GM12878 (cell line): ENCODE data around the gene NBPF1. TPM values are rescaled to one million over a fixed set of nuclear protein-coding genes. Genes with fewer than 3 reads are reported as not detected.
"Not testable (repeated sequence)": the region's sequence is repeated elsewhere in the genome, so short reads cannot be mapped to it uniquely, and the experiment has no call there.

Source experiments
- ATAC-seq: fragments of 200-7000 bp; cut with Tn5 transposase; 3 replicates; pipeline ENCODE4 v1.9.1; 2020; ENCODE audit warnings: mild to moderate bottlenecking, moderate library complexity
- BruUV-seq: library from RNA; stranded (reverse); fragments of 400-500 nt; replicated peaks from 2 replicates; lab custom pipeline; 2021; lab: Mats Ljungman, UMichigan
- CTCF ChIA-PET: fragments of 300-600 bp; sonication (Branson Sonifier 250); formaldehyde crosslinking; extraction: SDS; loops from one replicate; lab custom pipeline; 2021; ENCODE audit warnings: inconsistent platforms; lab: Yijun Ruan, JAX
- POLR2A ChIA-PET: fragments of 350-600 bp; formaldehyde crosslinking; extraction: SDS; loops from one replicate; lab custom pipeline; 2021; ENCODE audit warnings: inconsistent platforms; lab: Charles Lee
- RAD21 ChIA-PET: fragments of 300-600 bp; sonication (Branson Sonifier 250); formaldehyde crosslinking; loops from one replicate; lab custom pipeline; 2023; ENCODE audit warnings: antibody characterized with exemption; ENCODE audit not compliant: unreplicated experiment; lab: Charles Lee
- SMC1A ChIA-PET: fragments of 300-600 bp; sonication (Branson Sonifier 250); formaldehyde crosslinking; loops from one replicate; lab custom pipeline; 2023; ENCODE audit not compliant: unreplicated experiment, uncharacterized antibody; lab: Charles Lee
- DNase-seq: peaks from one replicate; pipeline ENCODE4 v3.0.0-alpha.2; 2011; ENCODE audit warnings: low read depth, low spot score
- FAIRE-seq: peaks from 3 replicates; lab custom pipeline; 2011; peaks lifted over from hg19 to GRCh38; lab: Jason Lieb, UNC
- H2AFZ ChIP-seq: 2 replicates; pipeline ENCODE4 v1.6.0; 2011; ENCODE audit warnings: low read depth, low read length, control low read depth; ENCODE audit not compliant: control insufficient read depth
- H3K27ac ChIP-seq: 2 replicates; pipeline ENCODE4 v1.5.1; 2011; ENCODE audit warnings: control low read depth; ENCODE audit not compliant: control insufficient read depth, insufficient read depth
- H3K27me3 ChIP-seq, 2 experiments: replicated peaks in 1 of 2; 2 replicates each; pipeline versions ENCODE4 v1.6.0 to v1.6.1; 2011; ENCODE audit warnings: low read length in 1 of 2; ENCODE audit not compliant: control insufficient read depth in 2 of 2, insufficient read depth in 2 of 2
- H3K36me3 ChIP-seq, 2 experiments: 2 replicates each; pipeline ENCODE4 v1.5.1; 2011; ENCODE audit warnings: low read length in 1 of 2; ENCODE audit not compliant: control insufficient read depth in 2 of 2, insufficient read depth in 2 of 2
- H3K4me1 ChIP-seq: 2 replicates; pipeline ENCODE4 v1.6.1; 2011; ENCODE audit warnings: mild to moderate bottlenecking, low read length, moderate library complexity, mixed read lengths; ENCODE audit not compliant: control insufficient read depth, insufficient read depth
- H3K4me2 ChIP-seq: 2 replicates; pipeline ENCODE4 v1.6.0; 2011; ENCODE audit warnings: control low read depth; ENCODE audit not compliant: control insufficient read depth, insufficient read depth
- H3K4me3 ChIP-seq: fragments of 200-600 bp; sonication (generic); 2 replicates; pipeline ENCODE4 v1.5.1; 2016
- H3K79me2 ChIP-seq: 2 replicates; pipeline ENCODE4 v1.6.0; 2011; ENCODE audit warnings: low read length; ENCODE audit not compliant: control insufficient read depth, insufficient read depth
- H3K9ac ChIP-seq: 2 replicates; pipeline ENCODE4 v1.8.0; 2011; ENCODE audit warnings: low read length, control low read depth, mixed read lengths; ENCODE audit not compliant: control insufficient read depth, insufficient read depth
- H3K9me3 ChIP-seq: replicated peaks from 3 replicates; pipeline ENCODE4 v1.5.1; 2011; ENCODE audit warnings: mild to moderate bottlenecking, low read length; ENCODE audit not compliant: control insufficient read depth, insufficient read depth
- H4K20me1 ChIP-seq: 2 replicates; pipeline ENCODE4 v1.6.0; 2011; ENCODE audit not compliant: control insufficient read depth, insufficient read depth
- BACH1 ChIP-seq: fragments of 450-650 bp; IDR thresholded peaks from 2 replicates; pipeline ENCODE4 v1.6.1; 2017; ENCODE audit warnings: mild to moderate bottlenecking, borderline replicate concordance
- BHLHE40 ChIP-seq, 2 experiments: fragments of 450-650 bp in 1 of 2; IDR thresholded peaks; 2 replicates each; pipeline ENCODE4 v1.6.1; 2011 to 2017; ENCODE audit warnings: low read depth in 2 of 2, borderline replicate concordance in 1 of 2, improper control_type of control experiment in 1 of 2, low read length in 1 of 2, mild to moderate bottlenecking in 1 of 2
- BRCA1 ChIP-seq: IDR thresholded peaks from 2 replicates; pipeline ENCODE4 v1.6.1; 2011; ENCODE audit warnings: low read depth, low read length, improper control_type of control experiment
- CEBPB ChIP-seq, 2 experiments: fragments of 150-350 bp in 1 of 2; IDR thresholded peaks; 2 replicates each; pipeline ENCODE4 v1.6.1; 2012 to 2014; ENCODE audit warnings: low read depth in 2 of 2, low read length in 2 of 2, borderline replicate concordance in 1 of 2, inconsistent platforms in 1 of 2
- ELK1 ChIP-seq: IDR thresholded peaks from 2 replicates; pipeline ENCODE4 v1.6.1; 2012; ENCODE audit warnings: low read depth, low read length, improper control_type of control experiment
- EP300 ChIP-seq, 2 experiments: fragments of 150-350 bp in 1 of 2; IDR thresholded peaks; 2 replicates each; pipeline ENCODE4 v1.6.1; 2011 to 2012; ENCODE audit warnings: low read depth in 2 of 2, low read length in 2 of 2, borderline replicate concordance in 1 of 2, improper control_type of control experiment in 1 of 2, inconsistent platforms in 1 of 2; ENCODE audit not compliant: control insufficient read depth in 1 of 2
- FOXK2 ChIP-seq: fragments of 450-650 bp; IDR thresholded peaks from 2 replicates; pipeline ENCODE4 v1.6.1; 2017; ENCODE audit warnings: mild to moderate bottlenecking, moderate library complexity
- JUND ChIP-seq: IDR thresholded peaks from 2 replicates; pipeline ENCODE4 v1.6.1; 2012; ENCODE audit warnings: low read depth, mild to moderate bottlenecking, low read length, improper control_type of control experiment, moderate library complexity
- MEF2A ChIP-seq: IDR thresholded peaks from 2 replicates; pipeline ENCODE4 v1.6.1; 2011; ENCODE audit warnings: low read depth, mild to moderate bottlenecking, low read length, moderate library complexity; ENCODE audit not compliant: insufficient read depth
- MTA2 ChIP-seq: fragments of 450-650 bp; IDR thresholded peaks from 2 replicates; pipeline ENCODE4 v1.6.1; 2016; ENCODE audit warnings: low read depth, mild to moderate bottlenecking, moderate library complexity
- PAX5 ChIP-seq: IDR thresholded peaks from 2 replicates; pipeline ENCODE4 v1.6.1; 2011; ENCODE audit warnings: low read depth, low read length, borderline replicate concordance
- PBX3 ChIP-seq: IDR thresholded peaks from 2 replicates; pipeline ENCODE4 v1.6.1; 2011; ENCODE audit warnings: mild to moderate bottlenecking, low read depth, low read length, moderate library complexity; ENCODE audit not compliant: insufficient replicate concordance
- POLR2AphosphoS2 ChIP-seq: IDR thresholded peaks from 2 replicates; pipeline ENCODE4 v1.6.1; 2011; ENCODE audit warnings: low read depth, mild to moderate bottlenecking, low read length, improper control_type of control experiment, moderate library complexity
- RELB ChIP-seq: fragments of 450-650 bp; IDR thresholded peaks from 2 replicates; pipeline ENCODE4 v1.6.1; 2017; ENCODE audit warnings: low read depth, mild to moderate bottlenecking, moderate library complexity
- SMAD5 ChIP-seq: IDR thresholded peaks from 2 replicates; pipeline ENCODE4 v1.6.1; 2016; ENCODE audit warnings: antibody characterized with exemption, low read depth
- TAF1 ChIP-seq: IDR thresholded peaks from 2 replicates; pipeline ENCODE4 v1.6.1; 2011; ENCODE audit warnings: mild to moderate bottlenecking, low read depth, low read length, borderline replicate concordance
- WGBS: methylation state at CpG from one replicate; pipeline ENCODE4 v1.1.6; 2016; ENCODE audit warnings: low lambda C conversion rate; ENCODE audit not compliant: insufficient replicate concordance, insufficient coverage; ENCODE audit errors: missing lambda C conversion rate; 5-methylcytosine and 5-hydroxymethylcytosine counted together
- in situ Hi-C: fragments of 300-500 bp; cut with MboI; formaldehyde crosslinking; loops from 9 replicates; pipeline ENCODE4 v1.14.3; 2018; ENCODE audit warnings: mixed read lengths
- intact Hi-C: fragments of 100-400 bp; cut with micrococcal nuclease; formaldehyde crosslinking; loops from one replicate; pipeline ENCODE4 v1.14.2; 2022; ENCODE audit not compliant: unreplicated experiment
- polyA plus RNA-seq, 11 experiments: library from polyadenylated mRNA; depleted of rRNA in 4 of 11; unstranded in 6 of 11; stranded (reverse) in 5 of 11; fragments of >200 nt; fragmentation: Nextera tagmentation in 4 of 11; fragmentation: Illumina TruSeq in 1 of 11; extraction: Ambion mirVana in 4 of 11; extraction: Trizol in 1 of 11; gene quantifications; 1 replicate in 1 of 11; 2 replicates in 10 of 11; pipeline versions ENCODE4 v1.2.1 to v1.2.3, GENCODE V29; 2011 to 2016; ENCODE audit warnings: inconsistent platforms in 2 of 11, missing spikeins in 2 of 11, low read depth in 1 of 11
- total RNA-seq, 4 experiments: library from RNA; depleted of rRNA in 3 of 4; stranded (reverse); fragments of >200 nt in 3 of 4; fragmentation: Illumina TruSeq in 1 of 4; extraction: Trizol in 1 of 4; gene quantifications; 2 replicates each; pipeline versions ENCODE4 v1.2.1 to v1.2.3, GENCODE V29; 2013 to 2021

NBPF1 gene
- total and polyA plus RNA-seq, 10 of the 15 experiments (the other 5 are each of a cell fraction or from before 2014, with no cell fraction given) = 0.20 to 3.4 (median 0.71) TPM

GRCh38 chr1:16644482-16645270 lies 31.3 kb upstream of the NBPF1 start:
- in situ Hi-C loops, POLR2A ChIA-PET, RAD21 ChIA-PET, H4K20me1 ChIP-seq, H3K9me3 ChIP-seq, SMC1A ChIA-PET, intact Hi-C loops, H3K27me3 ChIP-seq, H3K36me3 ChIP-seq: not testable (repeated sequence)
- CTCF ChIA-PET = interaction anchor here (1.3 kb wide), 2 partner anchors 9 to 24 kb away, joined by 3 to 4 read pairs; no protein-coding TSS in a partner anchor
- Histone ChIP-seq H3K79me2 (peaks cover 13% of the 10 kb centered on the region), H3K4me1 (peaks cover 18% of the 10 kb centered on the region), H2AFZ (peak overlapping the region; percentile 100), H3K4me2 (peak overlapping the region; percentile 100), H3K27ac (peak overlapping the region; percentile 85), H3K4me3 (peak overlapping the region; percentile 76), H3K9ac (peak overlapping the region; percentile 87)
- BruUV-seq = TSS peak; percentile 100
- peak; percentile 93 for ATAC-seq
- FAIRE-seq = peak; percentile 88
- DNase-seq = peak; percentile 93
- 5% methylated on average over 61 of the region's 61 CpGs for WGBS
- TF ChIP-seq BACH1 (peak; percentile 49; the same call in 1 of the 2 replicates), MEF2A (0 out of 2 replicates have a peak, but pooled peaks have one; percentile 53), TAF1 (peak; percentile 93; the same call in 1 of the 2 replicates), POLR2AphosphoS2 (peak; percentile 96), PBX3 (peak; percentile 30), RELB (peak; percentile 72), SMAD5 (peak; percentile 82; the same call in 1 of the 2 replicates), PAX5 (peak; percentile 83), JUND (peak; percentile 64; the same call in 1 of the 2 replicates), FOXK2 (peak; percentile 65), EP300 (IDR thresholded peaks at IDR 0.05; ENCODE audit: borderline replicate concordance in 1 of 2, control insufficient read depth in 1 of 2, low read depth in 2 of 2, low read length in 2 of 2) (peak in 1 of 2 experiments; percentile 49; a peak in 1 of 4 replicates), BHLHE40 (IDR thresholded peaks at IDR 0.05; ENCODE audit: borderline replicate concordance in 1 of 2, low read depth in 2 of 2, low read length in 1 of 2) (peak; percentile 79 to 93; a peak in 3 of 4 replicates), BRCA1 (peak; percentile 70), CEBPB (IDR thresholded peaks at IDR 0.05; ENCODE audit: borderline replicate concordance in 1 of 2, low read depth in 2 of 2, low read length in 2 of 2) (peak in 1 of 2 experiments; percentile 44; a peak in 1 of 4 replicates), MTA2 (0 out of 2 replicates have a peak, but pooled peaks have one; percentile 19), ELK1 (peak; percentile 87)
